Glomerular endothelial cell (primary cell): Measurements from ENCODE around the gene IL23R. TPM values are rescaled to one million over a fixed set of nuclear protein-coding genes. Genes with fewer than 3 reads are reported as not detected.
A peak's percentile ranks its signal among the peaks of the same experiment; 100 is the strongest.
"Not testable (repeated sequence)": the region's sequence is repeated elsewhere in the genome, so short reads cannot be mapped to it uniquely, and the experiment has no call there.

Source experiments
- DNase-seq: peaks from one replicate; pipeline ENCODE4 v3.0.0-alpha.2; 2011; ENCODE audit warnings: low read depth, low spot score; ENCODE audit errors: extremely low read depth
- total RNA-seq: library from RNA; depleted of rRNA; stranded (reverse); fragments of >200 nt; gene quantifications from 2 replicates; pipeline ENCODE4 v1.2.3, GENCODE V29; 2015

Gene IL23R
- total RNA-seq, 1 donor from 2014 or later = not detected

- DNase-seq = not testable (repeated sequence)
Measured at GRCh38 chr1:67147973-67148372, 18.3 kb upstream of the IL23R start.

- no peak for DNase-seq
Measured at GRCh38 chr1:67148516-67149178, 17.6 kb upstream of the IL23R start.

- DNase-seq = peak; percentile 51
Measured at GRCh38 chr1:67149179-67149770, 17.0 kb upstream of the IL23R start.

- DNase-seq = no peak
Measured at GRCh38 chr1:67150931-67151330, 15.3 kb upstream of the IL23R start.

GRCh38 chr1:67158401-67158800 lies 7.9 kb upstream of the IL23R start:
- no peak for DNase-seq

GRCh38 chr1:67159233-67159632 lies 7.0 kb upstream of the IL23R start:
- no peak for DNase-seq

GRCh38 chr1:67162954-67163353 lies 3.3 kb upstream of the IL23R start:
- DNase-seq = no peak

- no peak for DNase-seq
Measured at GRCh38 chr1:67165468-67166041, 699 bp upstream of the IL23R start.

- no peak for DNase-seq
Measured at GRCh38 chr1:67169496-67169895, 3.2 kb downstream of the IL23R start.

- no peak for DNase-seq
Measured at GRCh38 chr1:67169932-67170331, 3.7 kb downstream of the IL23R start.

- DNase-seq = no peak
Measured at GRCh38 chr1:67170751-67171573, 4.7 kb downstream of the IL23R start.

- DNase-seq = no peak
Measured at GRCh38 chr1:67171574-67171955, 5.3 kb downstream of the IL23R start.

- DNase-seq = no peak
Measured at GRCh38 chr1:67171978-67172377, 5.7 kb downstream of the IL23R start.

GRCh38 chr1:67173988-67174387 lies 7.7 kb downstream of the IL23R start:
- DNase-seq = no peak

- DNase-seq = no peak
Measured at GRCh38 chr1:67174716-67175284, 8.5 kb downstream of the IL23R start.

GRCh38 chr1:67175530-67176087 lies 9.4 kb downstream of the IL23R start:
- DNase-seq = no peak

- no peak for DNase-seq
Measured at GRCh38 chr1:67184838-67185421, 18.7 kb downstream of the IL23R start.

GRCh38 chr1:67188137-67188536 lies 21.9 kb downstream of the IL23R start:
- DNase-seq = no peak

GRCh38 chr1:67189953-67190352 lies 23.7 kb downstream of the IL23R start:
- no peak for DNase-seq

GRCh38 chr1:67190410-67190809 lies 24.2 kb downstream of the IL23R start:
- no peak for DNase-seq
